Urinary bladder (tissue), 4 donors: Measurements from ENCODE around the gene HAGHL. TPM values are rescaled to one million over a fixed set of nuclear protein-coding genes. Genes with fewer than 3 reads are reported as not detected.
"Not testable (repeated sequence)": the region's sequence is repeated elsewhere in the genome, so short reads cannot be mapped to it uniquely, and the experiment has no call there.

ENCODE experiments used
- DNase-seq: peaks from one replicate; pipeline ENCODE4 v3.0.0-alpha.2; 2015; ENCODE audit errors: extremely low spot score
- H3K27ac ChIP-seq: one replicate; pipeline ENCODE4 v1.5.1; 2013; ENCODE audit warnings: low read depth, mild to moderate bottlenecking, moderate library complexity
- H3K36me3 ChIP-seq: one replicate; pipeline ENCODE4 v1.6.1; 2013; ENCODE audit warnings: mild to moderate bottlenecking, moderate library complexity; ENCODE audit not compliant: insufficient read depth
- H3K4me1 ChIP-seq: one replicate; pipeline ENCODE4 v1.6.1; 2013; ENCODE audit warnings: mild to moderate bottlenecking, moderate library complexity; ENCODE audit not compliant: insufficient read depth
- H3K4me3 ChIP-seq: one replicate; pipeline ENCODE4 v1.5.1; 2013; ENCODE audit warnings: low read depth, low read length
- WGBS: extraction: QIAGEN DNeasy Blood & Tissue Kit; methylation state at CpG from one replicate; pipeline ENCODE4 v1.1.7; 2013; 5-methylcytosine and 5-hydroxymethylcytosine counted together
- polyA plus RNA-seq: library from polyadenylated mRNA; stranded (reverse); fragments of 200-250 nt; gene quantifications from one replicate; pipeline ENCODE4 v1.2.3, GENCODE V29; 2013
- total RNA-seq: library from RNA; depleted of rRNA; stranded (reverse); fragments of >200 nt; gene quantifications from one replicate; pipeline ENCODE4 v1.2.3, GENCODE V29; 2014
- donor health status: healthy with polysubstance abuse.
- donor health status: healthy.

Gene HAGHL
- total and polyA plus RNA-seq, 2 donors, result 1.1 to 3.5 TPM

GRCh38 chr16:683396-684070 is 43.4 kb upstream of the HAGHL start:
- DNase-seq, result no peak
- Histone ChIP-seq H3K36me3 (peaks cover 4% of the 10 kb centered on the region), H3K27ac (no peak overlapping the region), H3K4me3 (peak overlapping the region; percentile 71), H3K4me1 (peaks cover 2% of the 10 kb centered on the region)
- WGBS, result 13% methylated on average over 57 of the region's 57 CpGs

- DNase-seq, result peak; percentile 87
- 2% methylated on average over 91 of the region's 91 CpGs for WGBS
- peaks cover 2% of the 10 kb centered on the region for H3K4me1 ChIP-seq
- H3K27ac ChIP-seq, result no peak within 1 kb of the TSS
- H3K4me3 ChIP-seq, result peak within 1 kb of the TSS; percentile 71
- peaks cover 4% of the 10 kb centered on the region for H3K36me3 ChIP-seq
Measured at GRCh38 chr16:684071-684794, 42.7 kb upstream of the HAGHL start, which contains the start of gene JMJD8. Gene JMJD8, minus strand, starts transcription at chr16:684334. Its CDS starts 15 bp downstream, at chr16:684319.

GRCh38 chr16:684961-685696 is 41.8 kb upstream of the HAGHL start:
- Histone ChIP-seq H3K36me3 (peaks cover 4% of the 10 kb centered on the region), H3K4me1 (peaks cover 2% of the 10 kb centered on the region), H3K27ac (no peak overlapping the region), H3K4me3 (peak overlapping the region; percentile 71)
- WGBS, result 94% methylated on average over 61 of the region's 61 CpGs
- DNase-seq, result no peak

- Histone ChIP-seq H3K36me3 (peaks cover 4% of the 10 kb centered on the region), H3K4me1 (peaks cover 2% of the 10 kb centered on the region), H3K4me3 (no peak overlapping the region), H3K27ac (no peak overlapping the region)
- 69% methylated on average over 10 of the region's 10 CpGs for WGBS
- DNase-seq, result no peak
Measured at GRCh38 chr16:685967-686366, 40.9 kb upstream of the HAGHL start.

DNA sequence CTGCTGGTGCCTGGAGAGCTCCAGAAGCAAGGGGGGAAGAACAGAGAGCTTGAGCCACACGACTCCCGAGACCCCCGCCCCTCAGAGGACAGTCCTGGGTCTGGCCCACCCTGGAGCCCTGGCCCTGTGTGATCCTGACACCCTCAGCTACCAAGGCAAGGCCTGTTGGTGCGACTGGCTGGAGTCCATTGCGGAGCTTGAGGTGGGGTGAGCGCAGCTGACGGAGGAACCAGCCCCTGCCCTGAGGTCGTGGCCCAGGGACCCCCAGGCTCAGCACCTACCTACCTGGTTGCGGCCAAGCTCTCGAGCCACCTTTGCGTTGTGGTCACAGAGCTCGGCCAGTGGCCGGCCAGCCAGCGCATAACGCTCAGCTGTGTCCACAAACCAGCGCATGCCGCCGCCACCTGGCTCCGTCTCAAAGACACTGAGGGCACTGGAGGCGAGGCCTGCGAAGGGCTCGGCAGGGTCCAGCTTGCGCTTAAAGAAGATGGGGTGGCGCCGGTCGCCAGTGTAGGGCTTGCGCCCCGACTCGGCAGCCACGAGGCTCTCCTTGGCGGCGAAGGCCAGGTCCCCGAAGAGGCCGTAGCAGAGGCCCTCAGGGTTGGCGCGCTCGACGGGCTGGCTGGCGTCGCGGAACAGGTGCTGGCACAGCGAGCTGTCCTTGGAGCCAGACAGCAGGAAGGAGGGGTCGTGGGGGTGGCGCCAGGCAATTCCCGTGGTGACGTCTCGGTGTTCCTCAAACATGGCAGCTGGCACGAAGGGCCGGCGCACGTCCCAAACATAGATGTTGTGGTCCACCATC is 40.2 kb upstream of the HAGHL start:
- Histone ChIP-seq H3K27ac (no peak overlapping the region), H3K36me3 (peaks cover 4% of the 10 kb centered on the region), H3K4me1 (peaks cover 2% of the 10 kb centered on the region), H3K4me3 (no peak overlapping the region)
- WGBS, result 94% methylated on average over 51 of the region's 51 CpGs
- no peak for DNase-seq

DNA sequence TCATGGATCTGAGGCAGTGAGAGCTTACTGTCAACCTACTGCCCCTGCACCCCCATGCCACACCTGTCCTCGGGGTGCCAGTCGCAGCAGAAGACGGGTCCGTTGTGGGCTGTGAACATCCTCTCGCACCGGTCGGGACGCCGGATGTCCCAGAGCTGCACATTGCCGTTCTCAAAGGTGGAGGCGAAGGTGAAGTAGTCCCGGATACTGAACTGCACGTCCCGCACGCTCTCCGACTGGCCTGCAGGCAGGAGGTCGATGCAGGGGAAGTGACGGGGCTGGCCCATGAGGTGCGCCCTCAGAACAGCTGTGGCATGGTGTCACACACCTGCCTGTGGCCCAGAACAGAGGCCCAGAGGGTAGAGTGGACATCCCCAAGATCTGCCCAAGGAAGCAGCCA is 39.4 kb upstream of the HAGHL start:
- 92% methylated on average over 19 of the region's 19 CpGs for WGBS
- H3K27ac ChIP-seq, result no peak overlapping the region
- peaks cover 2% of the 10 kb centered on the region for H3K4me1 ChIP-seq

DNA sequence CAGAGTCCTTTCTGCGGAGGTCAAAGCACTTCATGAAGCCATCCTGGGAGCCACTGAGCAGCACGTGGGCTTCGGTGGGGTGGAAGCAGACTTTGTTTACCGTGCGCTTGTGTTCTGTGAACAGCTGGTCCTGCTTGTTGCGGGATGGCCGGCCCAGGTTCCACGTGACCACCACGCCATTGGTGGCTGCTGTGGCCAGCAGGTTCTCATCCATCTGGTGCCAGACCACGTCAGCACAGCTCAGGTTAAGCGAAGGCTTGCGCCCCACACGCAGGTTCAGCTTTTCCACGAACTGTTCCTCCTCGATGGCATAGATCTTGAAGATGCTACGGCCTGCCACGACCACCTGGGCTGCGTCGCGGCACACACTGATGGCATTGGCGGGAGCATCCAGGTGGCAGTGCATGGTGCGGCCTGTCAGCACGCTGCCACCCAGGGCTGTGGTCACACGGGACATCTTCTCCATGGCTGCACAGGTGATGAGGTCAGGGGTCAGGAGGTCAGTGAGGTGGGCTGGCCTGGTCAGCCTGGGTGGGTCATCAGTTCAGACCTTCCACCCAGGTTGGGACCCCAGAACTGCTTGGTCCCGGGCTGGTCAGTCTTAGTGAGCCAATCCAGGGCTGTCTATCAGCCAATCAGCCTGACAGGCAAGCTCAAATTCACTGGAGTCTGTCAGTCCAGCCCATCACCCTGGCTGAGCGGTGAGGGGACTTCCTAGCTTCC is 37.6 kb upstream of the HAGHL start:
- Histone ChIP-seq H3K27ac (no peak overlapping the region), H3K4me3 (peak overlapping the region; percentile 54), H3K36me3 (peaks cover 2% of the 10 kb centered on the region), H3K4me1 (no peaks in the 10 kb centered on the region)
- WGBS, result 83% methylated on average over 26 of the region's 26 CpGs
- no peak for DNase-seq

More for the DNA sequence above, 39.4 kb upstream of the HAGHL start:
- DNase-seq, result no peak
- no peak overlapping the region for H3K4me3 ChIP-seq
- peaks cover 4% of the 10 kb centered on the region for H3K36me3 ChIP-seq

DNA sequence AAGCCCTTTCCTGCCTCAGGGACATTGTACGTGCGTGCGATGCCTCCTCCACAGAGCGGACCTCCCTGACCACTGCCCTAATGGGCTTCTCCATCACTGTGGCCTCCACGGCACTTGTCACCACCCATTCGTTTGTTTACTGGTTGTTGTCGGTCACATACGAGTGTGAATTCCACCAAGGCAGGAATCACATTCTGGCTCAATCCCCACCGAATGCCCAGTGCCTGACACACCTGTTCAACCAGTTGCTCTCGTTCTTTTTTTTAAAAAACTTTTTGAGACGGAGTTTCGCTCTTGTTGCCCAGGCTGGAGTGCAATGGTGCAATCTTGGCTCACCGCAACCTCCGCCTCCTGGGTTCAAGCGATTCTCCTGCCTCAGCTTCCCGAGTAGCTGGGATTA is 35.7 kb upstream of the HAGHL start:
- not testable (repeated sequence) for DNase-seq, H3K36me3 ChIP-seq, H3K4me1 ChIP-seq, H3K4me3 ChIP-seq, H3K27ac ChIP-seq
- 84% methylated on average over 16 of the region's 16 CpGs for WGBS

GRCh38 chr16:692356-693108 is 34.4 kb upstream of the HAGHL start:
- Histone ChIP-seq H3K36me3 (no peaks in the 10 kb centered on the region), H3K27ac (no peak overlapping the region), H3K4me1 (no peaks in the 10 kb centered on the region), H3K4me3 (no peak overlapping the region)
- no peak for DNase-seq
- WGBS, result 64% methylated on average over 10 of the region's 10 CpGs

GRCh38 chr16:693364-693763 is 33.5 kb upstream of the HAGHL start:
- Histone ChIP-seq H3K27ac (no peak overlapping the region), H3K4me1 (no peaks in the 10 kb centered on the region), H3K4me3 (no peak overlapping the region), H3K36me3 (no peaks in the 10 kb centered on the region)
- 30% methylated on average over 22 of the region's 22 CpGs for WGBS
- DNase-seq, result no peak

GRCh38 chr16:693766-694165 is 33.1 kb upstream of the HAGHL start:
- WGBS, result 3% methylated on average over 37 of the region's 37 CpGs
- H3K4me1 ChIP-seq, result no peaks in the 10 kb centered on the region
- no peak overlapping the region for H3K27ac ChIP-seq
- H3K4me3 ChIP-seq, result no peak overlapping the region
- H3K36me3 ChIP-seq, result no peaks in the 10 kb centered on the region
- no peak for DNase-seq

- no peak overlapping the region for H3K27ac ChIP-seq
- 2% methylated on average over 64 of the region's 64 CpGs for WGBS
- peak overlapping the region; percentile 19 for H3K4me3 ChIP-seq
- no peak for DNase-seq
- no peaks in the 10 kb centered on the region for H3K4me1 ChIP-seq
- no peaks in the 10 kb centered on the region for H3K36me3 ChIP-seq
Measured at GRCh38 chr16:694187-694862, 32.6 kb upstream of the HAGHL start.
